ENCODE results near the gene NRIP1. TPM values are rescaled to one million over a fixed set of nuclear protein-coding genes. Genes with fewer than 3 reads are reported as not detected.

The NRIP1 gene
- total RNA-seq, 2 donors from 2014 or later: 29.9 to 35.9 TPM

DNA sequence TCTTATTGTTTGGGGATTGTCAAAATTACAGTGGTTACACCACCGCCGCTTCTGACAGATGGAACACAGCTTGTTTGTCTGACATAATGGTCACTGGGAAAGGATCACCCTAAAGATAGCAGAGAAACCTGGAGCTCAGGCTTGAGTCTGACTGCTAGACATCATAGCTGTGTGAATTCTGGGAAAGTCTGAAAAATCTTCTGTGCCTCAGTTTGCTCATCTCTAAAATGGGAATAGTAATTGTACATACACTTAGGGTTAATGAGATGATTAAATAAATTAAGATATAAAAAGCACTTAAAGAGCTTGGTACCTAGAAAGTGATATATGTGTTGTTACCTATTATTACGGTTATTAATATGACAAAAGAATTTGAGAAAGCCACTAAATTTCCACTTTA, 39.7 kb upstream of the NRIP1 start:
- Mint-ChIP-seq H3K36me3 (ENCODE audit: low read depth) (no peaks in the 10 kb centered on the region), H3K27ac (no peak overlapping the region), H3K4me3 (no peak overlapping the region), H3K4me1 (no peaks in the 10 kb centered on the region), H3K9me3 (no peaks in the 10 kb centered on the region), H3K27me3 (ENCODE audit: insufficient read depth) (no peaks in the 10 kb centered on the region)
- Histone ChIP-seq H3K9me3 (ENCODE audit: control insufficient read depth, low read length) (no peaks in the 10 kb centered on the region), H3K4me1 (ENCODE audit: control insufficient read depth, insufficient read depth, low read length) (no peaks in the 10 kb centered on the region), H3K36me3 (ENCODE audit: control insufficient read depth, insufficient read depth, low read length) (no peaks in the 10 kb centered on the region), H3K27ac (ENCODE audit: low read depth, low read length) (no peak overlapping the region), H3K27me3 (ENCODE audit: control insufficient read depth, insufficient read depth, low read length, poor library complexity, severe bottlenecking) (no peaks in the 10 kb centered on the region), H3K9ac (ENCODE audit: extremely low read depth, low read length, poor library complexity, severe bottlenecking) (no peak overlapping the region), H3K4me3 (ENCODE audit: low read length) (no peak overlapping the region)
- DNase-seq: no peak
- WGBS, 2 experiments (ENCODE audit: insufficient coverage in 1 of 2, insufficient read length in 1 of 2): 96 to 100% methylated on average over 2 to 3 of the region's 3 CpGs
- TF ChIP-seq, protein P1, sequence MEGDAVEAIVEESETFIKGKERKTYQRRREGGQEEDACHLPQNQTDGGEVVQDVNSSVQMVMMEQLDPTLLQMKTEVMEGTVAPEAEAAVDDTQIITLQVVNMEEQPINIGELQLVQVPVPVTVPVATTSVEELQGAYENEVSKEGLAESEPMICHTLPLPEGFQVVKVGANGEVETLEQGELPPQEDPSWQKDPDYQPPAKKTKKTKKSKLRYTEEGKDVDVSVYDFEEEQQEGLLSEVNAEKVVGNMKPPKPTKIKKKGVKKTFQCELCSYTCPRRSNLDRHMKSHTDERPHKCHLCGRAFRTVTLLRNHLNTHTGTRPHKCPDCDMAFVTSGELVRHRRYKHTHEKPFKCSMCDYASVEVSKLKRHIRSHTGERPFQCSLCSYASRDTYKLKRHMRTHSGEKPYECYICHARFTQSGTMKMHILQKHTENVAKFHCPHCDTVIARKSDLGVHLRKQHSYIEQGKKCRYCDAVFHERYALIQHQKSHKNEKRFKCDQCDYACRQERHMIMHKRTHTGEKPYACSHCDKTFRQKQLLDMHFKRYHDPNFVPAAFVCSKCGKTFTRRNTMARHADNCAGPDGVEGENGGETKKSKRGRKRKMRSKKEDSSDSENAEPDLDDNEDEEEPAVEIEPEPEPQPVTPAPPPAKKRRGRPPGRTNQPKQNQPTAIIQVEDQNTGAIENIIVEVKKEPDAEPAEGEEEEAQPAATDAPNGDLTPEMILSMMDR (conservative IDR thresholded peaks at IDR 0.05): no peak

DNA sequence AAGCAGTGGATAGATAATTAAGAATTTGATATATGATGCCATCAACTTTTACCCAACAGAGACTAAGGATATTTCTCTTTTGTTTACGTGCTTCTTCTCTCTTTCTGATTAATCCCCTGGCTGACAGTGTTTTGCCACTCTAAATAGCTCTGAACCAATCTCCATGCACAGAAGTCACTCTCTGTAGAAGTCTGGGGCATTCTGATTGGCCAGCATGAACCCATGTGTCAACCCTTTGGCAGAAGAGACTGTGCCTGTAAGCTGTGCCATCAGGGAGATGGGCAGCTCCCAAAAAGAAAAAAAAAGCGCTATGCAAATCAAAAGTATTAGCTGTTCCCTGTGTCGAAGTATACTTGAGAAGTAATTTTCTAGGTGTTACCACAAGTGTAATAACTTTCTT, 34.1 kb upstream of the NRIP1 start:
- no peak overlapping the region for H3K4me3 Mint-ChIP-seq
- WGBS, 2 experiments (ENCODE audit: insufficient coverage in 1 of 2, insufficient read length in 1 of 2): 79 to 100% methylated on average over 1 to 2 of the region's 3 CpGs
- H3K4me3 ChIP-seq (ENCODE audit: low read length): no peak overlapping the region
- H3K4me1 ChIP-seq (ENCODE audit: control insufficient read depth, insufficient read depth, low read length): no peaks in the 10 kb centered on the region
- H3K27me3 ChIP-seq (ENCODE audit: control insufficient read depth, insufficient read depth, low read length, poor library complexity, severe bottlenecking): no peaks in the 10 kb centered on the region
- TF ChIP-seq, protein P1 (conservative IDR thresholded peaks at IDR 0.05): no peak
- no peak overlapping the region for H3K27ac Mint-ChIP-seq
- peaks cover 9% of the 10 kb centered on the region for H3K4me1 Mint-ChIP-seq
- H3K9ac ChIP-seq (ENCODE audit: extremely low read depth, low read length, poor library complexity, severe bottlenecking): no peak overlapping the region
- no peak for DNase-seq
- no peak overlapping the region for H3K27ac ChIP-seq (ENCODE audit: low read depth, low read length)
- H3K9me3 Mint-ChIP-seq: no peaks in the 10 kb centered on the region
- H3K36me3 Mint-ChIP-seq (ENCODE audit: low read depth): no peaks in the 10 kb centered on the region
- no peaks in the 10 kb centered on the region for H3K9me3 ChIP-seq (ENCODE audit: control insufficient read depth, low read length)
- no peaks in the 10 kb centered on the region for H3K36me3 ChIP-seq (ENCODE audit: control insufficient read depth, insufficient read depth, low read length)
- H3K27me3 Mint-ChIP-seq (ENCODE audit: insufficient read depth): peaks cover under 1% of the 10 kb centered on the region

DNA sequence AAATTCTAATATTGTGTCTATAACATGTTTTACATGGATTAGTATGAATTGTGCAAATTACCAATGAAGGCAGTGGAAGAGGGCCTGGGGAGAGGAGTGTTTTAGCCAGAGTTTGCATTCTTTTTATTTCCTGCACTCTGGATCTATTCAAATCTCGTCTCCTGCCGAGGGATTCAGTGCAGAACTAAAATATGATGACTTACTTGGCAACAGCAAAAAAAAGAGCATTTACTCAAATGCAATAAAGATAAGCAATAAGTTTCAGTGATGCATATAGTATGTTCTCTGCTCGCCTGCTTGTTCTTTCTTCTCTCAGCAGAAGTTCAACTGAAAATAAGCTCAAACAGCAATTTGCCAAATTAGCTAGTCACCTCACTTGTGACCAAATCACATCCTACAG, 33.4 kb upstream of the NRIP1 start:
- H3K4me3 ChIP-seq (ENCODE audit: low read length): no peak overlapping the region
- H3K36me3 ChIP-seq (ENCODE audit: control insufficient read depth, insufficient read depth, low read length): no peaks in the 10 kb centered on the region
- 60 to 78% methylated on average over 2 to 3 of the region's 3 CpGs for WGBS, 2 experiments (ENCODE audit: insufficient coverage in 1 of 2, insufficient read length in 1 of 2)
- Mint-ChIP-seq H3K36me3 (ENCODE audit: low read depth) (no peaks in the 10 kb centered on the region), H3K27ac (no peak overlapping the region), H3K9me3 (no peaks in the 10 kb centered on the region), H3K27me3 (ENCODE audit: insufficient read depth) (peaks cover 2% of the 10 kb centered on the region), H3K4me1 (peaks cover 9% of the 10 kb centered on the region), H3K4me3 (no peak overlapping the region)
- TF ChIP-seq, protein P1 (conservative IDR thresholded peaks at IDR 0.05): no peak
- H3K4me1 ChIP-seq (ENCODE audit: control insufficient read depth, insufficient read depth, low read length): no peaks in the 10 kb centered on the region
- H3K9ac ChIP-seq (ENCODE audit: extremely low read depth, low read length, poor library complexity, severe bottlenecking): no peak overlapping the region
- DNase-seq: no peak
- no peak overlapping the region for H3K27ac ChIP-seq (ENCODE audit: low read depth, low read length)
- no peaks in the 10 kb centered on the region for H3K27me3 ChIP-seq (ENCODE audit: control insufficient read depth, insufficient read depth, low read length, poor library complexity, severe bottlenecking)
- no peaks in the 10 kb centered on the region for H3K9me3 ChIP-seq (ENCODE audit: control insufficient read depth, low read length)
